ENCODE results near the gene GPR180.
A peak's percentile ranks its signal among the peaks of the same experiment; 100 is the strongest.

GPR180 gene

DNA sequence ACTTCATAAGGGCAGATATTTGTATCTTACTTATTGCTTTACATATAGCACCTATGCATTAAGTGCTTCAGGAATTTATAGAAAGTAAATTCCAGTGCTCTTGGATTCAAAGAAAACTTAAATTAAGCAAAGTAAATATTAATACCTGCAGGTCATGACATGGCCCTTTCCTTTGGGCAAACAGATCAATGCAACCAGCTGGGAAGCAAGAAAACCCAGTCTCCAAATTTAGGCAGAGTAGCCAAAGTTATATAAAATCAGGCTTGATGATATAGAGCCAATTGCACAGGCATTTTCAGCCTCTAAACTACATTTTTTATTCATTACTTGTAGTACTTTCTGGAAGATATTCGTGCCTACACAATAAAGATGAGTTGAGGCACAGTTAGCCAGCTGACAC is 22.6 kb upstream of the GPR180 start:
- Mint-ChIP-seq H3K4me3 (no peak overlapping the region), H3K9me3 (no peaks in the 10 kb centered on the region), H3K27me3 (no peaks in the 10 kb centered on the region), H3K27ac (ENCODE audit: low read depth) (no peak overlapping the region), H3K4me1 (peaks cover 2% of the 10 kb centered on the region), H3K36me3 (ENCODE audit: insufficient read depth) (peaks cover 66% of the 10 kb centered on the region)
- DNase-seq (ENCODE audit: low spot score in 2 of 2) (no peak), ATAC-seq (replicated peaks; ENCODE audit: extremely low read depth, poor library complexity, severe bottlenecking) (no peak)

DNA sequence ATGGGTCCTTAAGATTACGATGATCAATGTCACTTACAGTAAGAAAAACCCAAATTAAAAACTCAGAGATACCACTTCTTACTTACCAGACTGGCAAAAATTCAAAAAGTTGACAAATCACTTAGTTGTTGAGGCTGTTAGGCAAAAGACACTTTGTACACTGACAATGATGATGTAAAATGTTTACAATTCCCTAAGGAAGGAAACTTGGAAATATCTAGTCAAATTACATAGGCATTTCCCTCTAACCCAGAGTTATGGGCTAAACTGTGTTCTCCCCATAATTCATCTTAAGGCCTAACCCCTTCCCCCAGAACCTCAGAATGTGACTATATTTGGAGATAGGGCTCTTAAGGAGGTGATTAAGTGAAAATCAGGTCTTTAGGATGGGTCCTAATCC is 17.7 kb upstream of the GPR180 start:
- Mint-ChIP-seq H3K27ac (ENCODE audit: low read depth) (no peak overlapping the region), H3K36me3 (ENCODE audit: insufficient read depth) (peaks cover 69% of the 10 kb centered on the region)

DNA sequence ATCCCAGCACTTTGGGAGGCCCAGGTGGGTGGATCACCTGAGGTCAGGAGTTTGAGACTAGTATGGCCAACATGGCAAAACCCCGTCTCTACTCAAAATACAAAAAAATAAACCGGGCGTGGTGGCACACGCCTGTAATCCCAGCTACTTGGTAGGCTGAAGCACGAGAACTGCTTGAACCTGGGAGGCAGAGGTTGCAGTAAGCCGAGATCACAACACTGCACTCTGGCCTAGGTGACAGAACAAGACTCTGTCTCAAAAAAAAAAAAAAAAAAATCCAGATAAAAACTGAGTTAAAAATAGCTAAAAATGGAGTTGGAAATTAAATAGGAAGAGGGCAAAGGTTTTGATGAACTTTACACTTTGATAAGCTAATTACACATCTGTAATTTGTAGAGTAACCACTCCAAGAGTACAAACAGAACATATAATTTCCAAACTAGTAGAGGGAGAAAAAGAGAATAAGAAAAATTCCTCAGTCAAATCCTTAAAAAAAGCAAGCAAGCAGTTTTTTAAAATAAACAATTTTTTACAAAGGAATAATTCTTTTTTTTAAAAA is 16.0 kb upstream of the GPR180 start:
- H3K27me3 Mint-ChIP-seq: no peaks in the 10 kb centered on the region
- H3K4me1 Mint-ChIP-seq: peaks cover 36% of the 10 kb centered on the region
- H3K27ac Mint-ChIP-seq (ENCODE audit: low read depth): no peak overlapping the region
- no peak for ATAC-seq (replicated peaks; ENCODE audit: extremely low read depth, poor library complexity, severe bottlenecking)
- no peak overlapping the region for H3K4me3 Mint-ChIP-seq
- H3K36me3 Mint-ChIP-seq (ENCODE audit: insufficient read depth): peaks cover 63% of the 10 kb centered on the region
- no peak for DNase-seq (ENCODE audit: low spot score in 2 of 2)
- H3K9me3 Mint-ChIP-seq: no peaks in the 10 kb centered on the region

More for the DNA sequence above, 17.7 kb upstream of the GPR180 start:
- Mint-ChIP-seq H3K9me3 (no peaks in the 10 kb centered on the region), H3K27me3 (no peaks in the 10 kb centered on the region), H3K4me3 (no peak overlapping the region), H3K4me1 (peaks cover 30% of the 10 kb centered on the region)
- ATAC-seq (replicated peaks; ENCODE audit: extremely low read depth, poor library complexity, severe bottlenecking): no peak
- no peak for DNase-seq (ENCODE audit: low spot score in 2 of 2)

DNA sequence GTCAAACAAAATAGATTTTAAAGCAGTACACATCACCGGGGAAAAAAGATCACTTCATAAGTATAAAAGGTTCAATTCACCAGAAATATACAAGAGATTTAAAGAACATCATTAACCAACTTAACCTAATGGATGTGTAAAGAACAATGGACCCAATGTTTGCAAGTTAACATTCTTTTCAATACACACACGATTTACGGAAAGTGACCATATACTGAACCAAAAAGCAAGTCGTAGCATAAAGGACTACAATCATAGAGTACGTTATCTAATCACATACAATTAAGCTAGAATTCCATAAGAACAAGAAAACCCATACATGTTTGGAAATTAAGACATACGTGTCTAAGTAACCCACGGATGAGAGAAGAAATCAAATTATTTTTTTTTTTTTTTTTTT is 15.3 kb upstream of the GPR180 start:
- no peak overlapping the region for H3K4me3 Mint-ChIP-seq
- no peak overlapping the region for H3K27ac Mint-ChIP-seq (ENCODE audit: low read depth)
- DNase-seq (ENCODE audit: low spot score in 2 of 2) (no peak), ATAC-seq (replicated peaks; ENCODE audit: extremely low read depth, poor library complexity, severe bottlenecking) (no peak)
- no peaks in the 10 kb centered on the region for H3K27me3 Mint-ChIP-seq
- peaks cover 61% of the 10 kb centered on the region for H3K36me3 Mint-ChIP-seq (ENCODE audit: insufficient read depth)
- H3K9me3 Mint-ChIP-seq: no peaks in the 10 kb centered on the region
- H3K4me1 Mint-ChIP-seq: peaks cover 37% of the 10 kb centered on the region

DNA sequence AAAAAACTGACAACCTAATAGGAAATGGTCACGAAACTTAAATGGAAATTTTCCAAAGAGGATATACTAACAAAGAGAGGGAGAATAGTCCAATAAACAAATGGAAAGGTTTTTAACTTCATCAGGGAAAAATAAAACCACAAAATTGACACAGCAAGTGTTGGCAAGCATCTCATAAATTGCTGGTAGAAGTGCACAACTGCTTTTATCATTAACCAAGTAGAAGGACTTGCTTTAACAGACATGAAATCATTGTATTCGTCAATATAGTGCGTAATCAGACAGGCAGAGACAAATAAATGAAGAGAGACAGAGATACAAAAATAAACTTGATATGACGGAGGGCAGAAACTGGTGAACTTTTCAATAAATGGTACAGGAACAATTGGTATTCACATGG is 13.1 kb upstream of the GPR180 start:
- no peak for ATAC-seq (replicated peaks; ENCODE audit: extremely low read depth, poor library complexity, severe bottlenecking)
- Mint-ChIP-seq H3K27me3 (no peaks in the 10 kb centered on the region), H3K27ac (ENCODE audit: low read depth) (peak overlapping the region; percentile 38), H3K9me3 (no peaks in the 10 kb centered on the region), H3K36me3 (ENCODE audit: insufficient read depth) (peaks cover 50% of the 10 kb centered on the region), H3K4me3 (no peak overlapping the region), H3K4me1 (peaks cover 37% of the 10 kb centered on the region)
- no peak for DNase-seq (ENCODE audit: low spot score in 2 of 2)

DNA sequence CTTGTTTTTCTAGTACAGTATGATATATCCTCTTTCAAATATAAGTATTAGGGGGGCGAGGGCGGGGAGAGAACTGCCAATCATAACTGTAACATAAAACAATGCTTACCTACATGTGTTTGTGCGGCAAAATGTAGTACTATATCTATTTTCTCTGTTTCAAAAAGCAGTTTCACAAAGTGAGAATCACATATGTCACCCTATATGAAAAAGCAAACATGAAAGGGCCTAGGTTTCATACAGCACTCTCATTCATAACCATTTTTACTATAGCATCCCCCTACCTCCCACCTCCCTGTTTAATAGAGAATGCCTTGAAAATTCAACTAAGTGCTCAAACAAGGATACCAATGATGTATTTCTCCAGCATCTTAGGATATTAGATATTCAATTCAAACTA is 10.9 kb upstream of the GPR180 start:
- H3K36me3 Mint-ChIP-seq (ENCODE audit: insufficient read depth): peaks cover 39% of the 10 kb centered on the region
- no peak overlapping the region for H3K4me3 Mint-ChIP-seq
- H3K27ac Mint-ChIP-seq (ENCODE audit: low read depth): no peak overlapping the region
- no peaks in the 10 kb centered on the region for H3K27me3 Mint-ChIP-seq
- H3K9me3 Mint-ChIP-seq: no peaks in the 10 kb centered on the region
- no peak for ATAC-seq (replicated peaks; ENCODE audit: extremely low read depth, poor library complexity, severe bottlenecking)
- peaks cover 50% of the 10 kb centered on the region for H3K4me1 Mint-ChIP-seq
- no peak for DNase-seq (ENCODE audit: low spot score in 2 of 2)

DNA sequence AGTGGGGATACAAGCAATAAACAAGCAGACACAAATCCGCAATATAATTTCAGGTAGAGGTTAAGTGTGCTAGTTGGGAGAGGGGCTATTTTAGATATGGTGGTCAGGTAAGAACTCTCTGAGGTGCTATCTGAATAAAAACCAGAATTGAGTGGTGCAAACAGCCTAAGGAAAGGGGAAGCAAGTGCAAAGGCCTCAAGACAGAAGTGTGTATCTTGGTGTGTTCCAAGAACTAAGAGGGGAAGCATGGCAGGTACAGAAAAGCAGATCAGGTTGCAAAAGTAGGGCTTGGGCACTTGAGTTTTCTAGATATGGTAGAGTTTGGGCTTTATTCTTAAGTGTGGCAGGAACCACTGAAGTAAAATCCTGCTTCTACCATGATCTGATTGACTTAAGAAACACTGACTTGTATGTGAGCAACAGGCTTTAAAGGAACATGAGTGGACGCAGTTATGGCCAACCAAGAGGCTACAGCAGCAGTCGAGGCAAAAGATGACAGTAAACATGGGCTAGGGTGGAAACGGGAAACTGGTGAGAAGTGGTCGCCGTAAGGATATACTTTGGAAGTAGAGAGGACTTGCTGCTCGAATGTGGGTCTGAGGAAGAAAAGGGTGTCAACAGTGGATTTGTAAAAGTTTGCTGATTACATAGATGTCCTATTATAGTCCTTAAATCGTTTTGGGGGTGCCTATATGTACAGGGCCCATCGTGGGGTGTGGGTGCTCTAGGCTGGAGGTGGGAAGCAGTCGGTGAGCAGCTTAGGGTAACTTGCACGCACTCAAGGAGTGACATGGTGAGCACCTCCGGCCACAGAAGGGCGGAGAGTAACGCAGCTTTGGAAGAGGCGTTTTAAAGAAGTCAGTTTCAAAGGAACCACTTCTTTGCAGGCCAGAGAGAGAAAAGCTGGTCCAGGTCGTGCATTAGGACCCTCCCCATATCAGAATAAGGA is 6.4 kb upstream of the GPR180 start:
- no peaks in the 10 kb centered on the region for H3K27me3 Mint-ChIP-seq
- ATAC-seq (replicated peaks; ENCODE audit: extremely low read depth, poor library complexity, severe bottlenecking): peak; percentile 65
- no peak for DNase-seq (ENCODE audit: low spot score in 2 of 2)
- H3K36me3 Mint-ChIP-seq (ENCODE audit: insufficient read depth): peaks cover 24% of the 10 kb centered on the region
- peak overlapping the region; percentile 93 for H3K4me3 Mint-ChIP-seq
- H3K4me1 Mint-ChIP-seq: peaks cover 36% of the 10 kb centered on the region
- peak overlapping the region; percentile 87 for H3K27ac Mint-ChIP-seq (ENCODE audit: low read depth)
- H3K9me3 Mint-ChIP-seq: no peaks in the 10 kb centered on the region

DNA sequence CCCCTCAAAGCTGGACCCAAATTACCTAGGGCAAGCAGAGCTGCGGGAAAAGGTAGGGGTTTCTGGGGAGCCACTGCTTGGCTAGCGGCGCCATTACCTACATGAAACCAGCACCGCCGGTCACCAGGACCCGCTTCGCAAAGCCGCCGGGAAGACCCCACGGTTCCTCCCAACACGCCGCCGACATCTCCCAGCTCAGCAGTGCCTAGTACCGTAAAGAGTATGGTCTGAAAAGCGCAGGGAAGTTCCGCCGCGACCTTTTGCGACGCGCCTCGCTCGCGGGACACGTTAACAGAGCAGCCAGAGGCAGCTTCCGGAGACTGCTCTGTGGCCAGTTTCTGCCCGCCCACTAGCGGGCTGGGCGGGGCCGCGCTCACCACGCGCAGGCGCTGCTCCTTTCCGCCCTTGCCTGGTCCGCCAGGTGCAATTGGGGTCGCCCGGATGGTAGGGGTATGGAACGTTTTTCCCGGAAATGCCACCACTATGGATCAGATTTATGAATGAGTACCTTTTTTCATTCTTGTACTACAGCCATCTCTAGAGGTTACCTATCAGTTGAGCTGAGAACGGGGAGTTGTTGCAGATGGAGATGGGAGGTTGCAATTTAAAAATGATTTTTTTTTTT is 5.6 kb upstream of the GPR180 start, which contains the start of gene TGDS:
Gene TGDS, minus strand, starts transcription at position 203 of the 625 bp plus-strand sequence. Its CDS starts 16 bp downstream, at position 187.
- peak; percentile 97 for ATAC-seq (replicated peaks; ENCODE audit: extremely low read depth, poor library complexity, severe bottlenecking)
- peak; percentile 71 to 78 for DNase-seq (ENCODE audit: low spot score in 2 of 2)
- H3K36me3 Mint-ChIP-seq (ENCODE audit: insufficient read depth): peaks cover 22% of the 10 kb centered on the region
- H3K27ac Mint-ChIP-seq (ENCODE audit: low read depth): peak within 1 kb of the TSS; percentile 87
- H3K9me3 Mint-ChIP-seq: no peaks in the 10 kb centered on the region
- peak within 1 kb of the TSS; percentile 93 for H3K4me3 Mint-ChIP-seq
- H3K4me1 Mint-ChIP-seq: peaks cover 37% of the 10 kb centered on the region
- no peaks in the 10 kb centered on the region for H3K27me3 Mint-ChIP-seq

DNA sequence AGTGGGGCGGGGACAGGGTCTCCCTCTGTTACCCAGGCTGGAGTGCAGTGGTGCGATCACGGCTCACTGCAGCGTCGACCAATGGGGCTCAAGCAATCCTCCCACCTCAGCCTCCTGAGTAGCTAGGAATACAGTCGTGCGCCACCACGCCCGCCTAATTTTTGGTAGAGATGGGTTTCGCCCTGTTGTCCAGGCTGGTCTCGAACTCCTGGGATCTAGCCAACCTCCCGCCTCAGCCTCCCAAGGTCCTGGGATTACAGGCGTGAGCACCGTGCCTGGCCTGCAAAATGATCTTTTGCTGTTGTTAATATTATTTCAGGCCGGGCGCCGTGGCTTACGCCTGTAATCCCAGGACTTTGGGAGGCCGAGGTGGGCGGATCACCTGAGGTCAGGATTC is 5.1 kb upstream of the GPR180 start:
- peak overlapping the region; percentile 93 for H3K4me3 Mint-ChIP-seq
- no peak overlapping the region for H3K27ac Mint-ChIP-seq (ENCODE audit: low read depth)
- H3K36me3 Mint-ChIP-seq (ENCODE audit: insufficient read depth): peaks cover 20% of the 10 kb centered on the region
- no peak for ATAC-seq (replicated peaks; ENCODE audit: extremely low read depth, poor library complexity, severe bottlenecking)
- H3K4me1 Mint-ChIP-seq: peaks cover 37% of the 10 kb centered on the region
- DNase-seq (ENCODE audit: low spot score in 2 of 2): no peak
- H3K27me3 Mint-ChIP-seq: no peaks in the 10 kb centered on the region
- no peaks in the 10 kb centered on the region for H3K9me3 Mint-ChIP-seq

DNA sequence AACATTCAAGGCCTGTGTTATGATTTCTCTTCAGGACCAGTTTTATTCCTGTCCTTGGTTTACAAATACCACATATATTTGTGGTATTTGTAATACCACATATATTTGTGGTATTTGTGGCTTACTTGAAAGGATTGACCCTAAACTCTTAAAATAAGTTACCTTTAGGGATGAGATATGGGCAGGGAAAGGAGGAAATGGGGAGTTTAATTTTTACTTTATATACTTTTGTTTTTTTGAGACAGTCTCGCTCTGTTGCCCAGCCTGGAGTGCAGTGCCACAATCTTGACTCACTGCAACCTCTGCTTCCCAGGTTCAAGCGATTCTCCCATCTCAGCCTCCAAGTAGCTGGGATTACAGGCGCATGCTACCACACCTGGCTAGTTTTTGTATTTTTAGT is 3.4 kb upstream of the GPR180 start:
- Mint-ChIP-seq H3K27me3 (no peaks in the 10 kb centered on the region), H3K27ac (ENCODE audit: low read depth) (no peak overlapping the region), H3K36me3 (ENCODE audit: insufficient read depth) (peaks cover 14% of the 10 kb centered on the region), H3K9me3 (no peaks in the 10 kb centered on the region), H3K4me3 (no peak overlapping the region), H3K4me1 (peaks cover 49% of the 10 kb centered on the region)
- DNase-seq (ENCODE audit: low spot score in 2 of 2) (no peak), ATAC-seq (replicated peaks; ENCODE audit: extremely low read depth, poor library complexity, severe bottlenecking) (no peak)

DNA sequence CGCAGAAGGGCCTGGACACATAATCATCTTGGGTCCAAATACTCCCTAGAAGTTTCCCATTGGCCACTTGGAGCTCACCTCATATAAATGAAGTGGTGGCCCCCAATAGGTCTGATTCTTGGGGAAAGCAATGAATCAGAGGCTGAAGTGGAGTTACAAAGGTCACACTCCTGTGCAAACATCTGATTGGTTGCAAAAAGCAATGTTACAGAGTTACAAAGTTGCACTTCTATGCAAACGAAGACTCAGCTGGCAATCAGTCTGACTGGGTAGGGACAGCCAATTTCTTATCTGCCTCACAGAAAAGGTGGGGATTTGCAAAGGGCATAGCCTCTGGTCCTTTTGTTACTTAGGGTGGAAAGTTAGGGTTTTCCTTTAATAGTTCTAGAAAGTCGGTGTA is 1.8 kb upstream of the GPR180 start:
- no peak for DNase-seq (ENCODE audit: low spot score in 2 of 2)
- ATAC-seq (replicated peaks; ENCODE audit: extremely low read depth, poor library complexity, severe bottlenecking): no peak
- Mint-ChIP-seq H3K27ac (ENCODE audit: low read depth) (no peak overlapping the region), H3K27me3 (no peaks in the 10 kb centered on the region), H3K4me3 (no peak overlapping the region), H3K4me1 (peaks cover 38% of the 10 kb centered on the region), H3K36me3 (ENCODE audit: insufficient read depth) (peaks cover 14% of the 10 kb centered on the region), H3K9me3 (no peaks in the 10 kb centered on the region)

DNA sequence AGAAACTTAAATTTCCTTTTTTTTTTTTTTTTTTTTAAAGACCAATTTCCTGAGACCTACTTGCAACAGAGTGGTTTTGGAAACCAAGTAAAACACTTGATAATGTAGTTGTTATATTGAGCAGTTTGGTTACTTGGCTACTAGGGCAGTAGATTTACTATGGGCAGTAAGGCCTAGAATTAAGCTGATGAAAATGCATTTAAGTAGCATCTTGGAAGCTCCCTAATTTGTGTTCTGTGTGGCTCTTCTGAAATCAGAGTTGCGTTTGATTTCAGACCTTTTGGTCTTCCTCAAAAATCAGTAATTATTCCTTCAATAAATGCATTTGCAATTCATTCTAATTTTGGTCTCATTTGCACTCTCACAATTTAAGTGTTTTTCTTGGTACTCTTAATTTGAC is 810 bp downstream of the GPR180 start:
- Mint-ChIP-seq H3K27me3 (no peaks in the 10 kb centered on the region), H3K4me3 (peak overlapping the region; percentile 80), H3K27ac (ENCODE audit: low read depth) (peak overlapping the region; percentile 44), H3K36me3 (ENCODE audit: insufficient read depth) (peaks cover 3% of the 10 kb centered on the region), H3K4me1 (peaks cover 28% of the 10 kb centered on the region), H3K9me3 (no peaks in the 10 kb centered on the region)
- no peak for DNase-seq (ENCODE audit: low spot score in 2 of 2)
- ATAC-seq (replicated peaks; ENCODE audit: extremely low read depth, poor library complexity, severe bottlenecking): no peak
